Neutrophil (primary cell): ENCODE data around the gene IRGQ.

Source experiments
- H3K27ac ChIP-seq: fragments of 200-600 bp; sonication (generic); 2 replicates; pipeline ENCODE4 v1.5.1; 2016; ENCODE audit warnings: mild to moderate bottlenecking, moderate library complexity
- H3K27me3 ChIP-seq: fragments of 200-600 bp; sonication (generic); 2 replicates; pipeline ENCODE4 v1.6.0; 2016; ENCODE audit warnings: mild to moderate bottlenecking
- H3K36me3 ChIP-seq: fragments of 200-600 bp; sonication (generic); 2 replicates; pipeline ENCODE4 v1.5.1; 2017
- H3K4me1 ChIP-seq, 2 experiments: fragments of 200-600 bp in 1 of 2; sonication (generic) in 1 of 2; 1 replicate in 1 of 2; 2 replicates in 1 of 2; pipeline versions ENCODE4 v1.5.1 to v1.6.1; 2013 to 2016; ENCODE audit warnings: low read depth in 1 of 2, low read length in 1 of 2, mild to moderate bottlenecking in 1 of 2, moderate library complexity in 1 of 2; ENCODE audit not compliant: control insufficient read depth in 1 of 2, insufficient read depth in 1 of 2
- H3K4me3 ChIP-seq, 2 experiments: fragments of 200-600 bp in 1 of 2; sonication (generic) in 1 of 2; 1 replicate in 1 of 2; 2 replicates in 1 of 2; pipeline ENCODE4 v1.5.1; 2013 to 2016; ENCODE audit warnings: low read depth in 1 of 2, low read length in 1 of 2, mild to moderate bottlenecking in 1 of 2, moderate library complexity in 1 of 2
- H3K9me3 ChIP-seq: fragments of 200-600 bp; sonication (generic); 2 replicates; pipeline ENCODE4 v1.5.1; 2016
- CTCF ChIP-seq: fragments of 200-600 bp; sonication (generic); IDR thresholded peaks from 2 replicates; pipeline ENCODE4 v1.5.1; 2016; ENCODE audit warnings: antibody characterized with exemption

Gene IRGQ

GRCh38 chr19:43540381-43540780 is 55.6 kb downstream of the IRGQ start:
- no peak for TF ChIP-seq CTCF
- H3K27me3 ChIP-seq = no peaks in the 10 kb centered on the region
- no peak overlapping the region for H3K27ac ChIP-seq
- H3K4me1 ChIP-seq = no peaks in the 10 kb centered on the region
- H3K4me3 ChIP-seq = no peak overlapping the region
- H3K36me3 ChIP-seq = peaks cover 80% of the 10 kb centered on the region
- no peaks in the 10 kb centered on the region for H3K9me3 ChIP-seq

GRCh38 chr19:43538922-43539321 is 57.0 kb downstream of the IRGQ start:
- Histone ChIP-seq H3K9me3 (no peaks in the 10 kb centered on the region), H3K36me3 (peaks cover 66% of the 10 kb centered on the region), H3K27ac (no peak overlapping the region), H3K4me3 (no peak overlapping the region), H3K27me3 (no peaks in the 10 kb centered on the region), H3K4me1 (peaks cover under 1 to 4% of the 10 kb centered on the region in 2 experiments)
- TF ChIP-seq CTCF = no peak

GRCh38 chr19:43534816-43535761 is 60.8 kb downstream of the IRGQ start:
- H3K4me1 ChIP-seq = peaks cover 18 to 21% of the 10 kb centered on the region in 2 experiments
- H3K9me3 ChIP-seq = no peaks in the 10 kb centered on the region
- H3K27ac ChIP-seq = peak overlapping the region; percentile 77
- H3K27me3 ChIP-seq = no peaks in the 10 kb centered on the region
- no peak overlapping the region for H3K4me3 ChIP-seq
- TF ChIP-seq CTCF = no peak
- peaks cover 28% of the 10 kb centered on the region for H3K36me3 ChIP-seq
